Measurements from ENCODE around the gene CTIF.

The CTIF gene

GRCh38 chr18:48901145-48902022, 362.6 kb downstream of the CTIF start:
- TF ChIP-seq CTCF (IDR thresholded peaks at IDR 0.05; ENCODE audit: poor library complexity, severe bottlenecking), result no peak
- ATAC-seq (ENCODE audit: low read depth) (no peak; the same call in 2 of the 3 replicates), DNase-seq (ENCODE audit: low spot score) (no peak)
- Histone ChIP-seq H3K27ac (ENCODE audit: poor library complexity, severe bottlenecking) (peak overlapping the region; percentile 75), H3K4me1 (ENCODE audit: insufficient read depth, poor library complexity, severe bottlenecking) (peaks cover 16% of the 10 kb centered on the region), H3K36me3 (ENCODE audit: low read depth) (no peaks in the 10 kb centered on the region), H3K9me3 (ENCODE audit: severe bottlenecking) (no peaks in the 10 kb centered on the region), H3K4me3 (ENCODE audit: severe bottlenecking) (no peak overlapping the region), H3K27me3 (ENCODE audit: insufficient read depth, poor library complexity, severe bottlenecking) (no peaks in the 10 kb centered on the region)

GRCh38 chr18:48902023-48902855, 363.4 kb downstream of the CTIF start:
- Histone ChIP-seq H3K4me1 (ENCODE audit: insufficient read depth, poor library complexity, severe bottlenecking) (peaks cover 12% of the 10 kb centered on the region), H3K27ac (ENCODE audit: poor library complexity, severe bottlenecking) (peak overlapping the region; percentile 75), H3K27me3 (ENCODE audit: insufficient read depth, poor library complexity, severe bottlenecking) (no peaks in the 10 kb centered on the region), H3K4me3 (ENCODE audit: severe bottlenecking) (no peak overlapping the region), H3K9me3 (ENCODE audit: severe bottlenecking) (no peaks in the 10 kb centered on the region), H3K36me3 (ENCODE audit: low read depth) (no peaks in the 10 kb centered on the region)
- peak; percentile 87 for ATAC-seq (ENCODE audit: low read depth)
- DNase-seq (ENCODE audit: low spot score), result peak; percentile 87
- TF ChIP-seq CTCF (IDR thresholded peaks at IDR 0.05; ENCODE audit: poor library complexity, severe bottlenecking), result no peak

- DNase-seq (ENCODE audit: low spot score) (peak; percentile 29), ATAC-seq (ENCODE audit: low read depth) (no peak)
- Histone ChIP-seq H3K27me3 (ENCODE audit: insufficient read depth, poor library complexity, severe bottlenecking) (no peaks in the 10 kb centered on the region), H3K4me3 (ENCODE audit: severe bottlenecking) (no peak overlapping the region), H3K9me3 (ENCODE audit: severe bottlenecking) (no peaks in the 10 kb centered on the region), H3K4me1 (ENCODE audit: insufficient read depth, poor library complexity, severe bottlenecking) (peaks cover 12% of the 10 kb centered on the region), H3K27ac (ENCODE audit: poor library complexity, severe bottlenecking) (peak overlapping the region; percentile 75), H3K36me3 (ENCODE audit: low read depth) (no peaks in the 10 kb centered on the region)
- TF ChIP-seq CTCF (IDR thresholded peaks at IDR 0.05; ENCODE audit: poor library complexity, severe bottlenecking), result no peak
These were observed 364.2 kb downstream of the CTIF start for GRCh38 chr18:48902856-48903601.

GRCh38 chr18:48904091-48904490, 365.3 kb downstream of the CTIF start:
- ATAC-seq (ENCODE audit: low read depth), result no peak
- Histone ChIP-seq H3K4me3 (ENCODE audit: severe bottlenecking) (no peak overlapping the region), H3K4me1 (ENCODE audit: insufficient read depth, poor library complexity, severe bottlenecking) (peaks cover 12% of the 10 kb centered on the region), H3K27me3 (ENCODE audit: insufficient read depth, poor library complexity, severe bottlenecking) (no peaks in the 10 kb centered on the region), H3K9me3 (ENCODE audit: severe bottlenecking) (no peaks in the 10 kb centered on the region), H3K27ac (ENCODE audit: poor library complexity, severe bottlenecking) (peak overlapping the region; percentile 75), H3K36me3 (ENCODE audit: low read depth) (no peaks in the 10 kb centered on the region)
- DNase-seq (ENCODE audit: low spot score), result no peak
- no peak for TF ChIP-seq CTCF (IDR thresholded peaks at IDR 0.05; ENCODE audit: poor library complexity, severe bottlenecking)
